ENCODE measurements around the gene ZIC5. TPM values are rescaled to one million over a fixed set of nuclear protein-coding genes. Genes with fewer than 3 reads are reported as not detected.

The ZIC5 gene
- total and polyA plus RNA-seq, 4 donors = not detected

DNA sequence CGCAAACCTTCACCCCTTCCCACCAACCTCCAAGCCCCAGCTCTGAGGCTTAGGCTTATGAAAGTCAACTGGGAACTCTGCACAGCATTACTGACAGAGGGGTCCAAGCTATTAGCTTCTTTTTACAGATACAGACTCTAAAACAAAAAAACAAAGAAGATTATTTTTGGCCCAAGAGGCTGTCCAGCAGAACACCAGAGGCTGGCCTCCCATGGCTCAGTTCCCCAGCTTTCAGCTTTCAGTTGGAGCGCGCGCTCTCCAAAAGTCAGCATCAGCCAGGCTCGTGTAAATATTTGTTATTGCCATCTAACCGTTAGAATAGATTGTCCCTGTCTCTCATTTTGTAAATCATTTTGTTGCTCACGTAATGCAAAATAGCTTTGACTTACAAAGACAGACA lies 58.4 kb downstream of the ZIC5 start:
- no peaks in the 10 kb centered on the region for H3K9me3 ChIP-seq (ENCODE audit: control insufficient read depth in 4 of 4, low read length in 3 of 4)
- TF ChIP-seq RXRA (IDR thresholded peaks at IDR 0.05) (no peak), HNF4G (IDR thresholded peaks at IDR 0.05) (no peak), TAF1 (conservative IDR thresholded peaks at IDR 0.05) (no peak), YY1 (IDR thresholded peaks at IDR 0.05) (no peak)
- TF ChIP-seq, protein P1, sequence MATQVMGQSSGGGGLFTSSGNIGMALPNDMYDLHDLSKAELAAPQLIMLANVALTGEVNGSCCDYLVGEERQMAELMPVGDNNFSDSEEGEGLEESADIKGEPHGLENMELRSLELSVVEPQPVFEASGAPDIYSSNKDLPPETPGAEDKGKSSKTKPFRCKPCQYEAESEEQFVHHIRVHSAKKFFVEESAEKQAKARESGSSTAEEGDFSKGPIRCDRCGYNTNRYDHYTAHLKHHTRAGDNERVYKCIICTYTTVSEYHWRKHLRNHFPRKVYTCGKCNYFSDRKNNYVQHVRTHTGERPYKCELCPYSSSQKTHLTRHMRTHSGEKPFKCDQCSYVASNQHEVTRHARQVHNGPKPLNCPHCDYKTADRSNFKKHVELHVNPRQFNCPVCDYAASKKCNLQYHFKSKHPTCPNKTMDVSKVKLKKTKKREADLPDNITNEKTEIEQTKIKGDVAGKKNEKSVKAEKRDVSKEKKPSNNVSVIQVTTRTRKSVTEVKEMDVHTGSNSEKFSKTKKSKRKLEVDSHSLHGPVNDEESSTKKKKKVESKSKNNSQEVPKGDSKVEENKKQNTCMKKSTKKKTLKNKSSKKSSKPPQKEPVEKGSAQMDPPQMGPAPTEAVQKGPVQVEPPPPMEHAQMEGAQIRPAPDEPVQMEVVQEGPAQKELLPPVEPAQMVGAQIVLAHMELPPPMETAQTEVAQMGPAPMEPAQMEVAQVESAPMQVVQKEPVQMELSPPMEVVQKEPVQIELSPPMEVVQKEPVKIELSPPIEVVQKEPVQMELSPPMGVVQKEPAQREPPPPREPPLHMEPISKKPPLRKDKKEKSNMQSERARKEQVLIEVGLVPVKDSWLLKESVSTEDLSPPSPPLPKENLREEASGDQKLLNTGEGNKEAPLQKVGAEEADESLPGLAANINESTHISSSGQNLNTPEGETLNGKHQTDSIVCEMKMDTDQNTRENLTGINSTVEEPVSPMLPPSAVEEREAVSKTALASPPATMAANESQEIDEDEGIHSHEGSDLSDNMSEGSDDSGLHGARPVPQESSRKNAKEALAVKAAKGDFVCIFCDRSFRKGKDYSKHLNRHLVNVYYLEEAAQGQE (IDR thresholded peaks at IDR 0.05) = no peak
- TF ChIP-seq, protein P2, sequence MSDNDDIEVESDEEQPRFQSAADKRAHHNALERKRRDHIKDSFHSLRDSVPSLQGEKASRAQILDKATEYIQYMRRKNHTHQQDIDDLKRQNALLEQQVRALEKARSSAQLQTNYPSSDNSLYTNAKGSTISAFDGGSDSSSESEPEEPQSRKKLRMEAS (IDR thresholded peaks at IDR 0.05) = no peak
- H3K27ac ChIP-seq (ENCODE audit: low read depth in 1 of 2, low read length in 2 of 2) = no peak overlapping the region
- no peak overlapping the region for H3K4me3 ChIP-seq (ENCODE audit: low read depth in 1 of 3, low read length in 3 of 3)
- H3K9ac ChIP-seq (ENCODE audit: low read depth in 1 of 2, low read length in 2 of 2) = no peak overlapping the region
- 73% methylated on average over 7 of the region's 7 CpGs for WGBS
- no peaks in the 10 kb centered on the region for H3K36me3 ChIP-seq (ENCODE audit: control insufficient read depth in 4 of 4, insufficient read depth in 3 of 4, low read depth in 1 of 4, low read length in 3 of 4)
- peaks cover 6 to 21% (median 17%) of the 10 kb centered on the region in 4 donors for H3K4me1 ChIP-seq (ENCODE audit: control insufficient read depth in 4 of 4, insufficient read depth in 4 of 4, low read length in 3 of 4)
- no peaks in the 10 kb centered on the region for H3K27me3 ChIP-seq (ENCODE audit: control insufficient read depth in 4 of 4, insufficient read depth in 4 of 4, low read length in 3 of 4)
- DNase-seq (ENCODE audit: low spot score) = no peak

Other genes starting within 250 kb of the ZIC5 start
- gene ZIC2, start 10.0 kb upstream of the ZIC5 start, total RNA-seq = not detected
- not detected for gene ZIC2, start 10.0 kb upstream of the ZIC5 start, polyA plus RNA-seq
- gene PCCA, start 117.3 kb upstream of the ZIC5 start, total RNA-seq = 100 to 1,000 TPM in 1 of 2 donors, 10 to 100 TPM in 1; 30.1 to 160 TPM
- 10 to 100 TPM; 70.3 to 82.3 TPM for gene PCCA, start 117.3 kb upstream of the ZIC5 start, polyA plus RNA-seq

All from liver (tissue), 9 donors.